Naive thymus-derived CD4-positive, alpha-beta T cell (primary cell): ENCODE data around the gene WWOX. TPM values are rescaled to one million over a fixed set of nuclear protein-coding genes. Genes with fewer than 3 reads are reported as not detected.
A peak's percentile ranks its signal among the peaks of the same experiment; 100 is the strongest.

ENCODE experiments used
- ATAC-seq: fragments of 150-1000 bp; cut with Tn5 transposase; 2 replicates; pipeline ENCODE4 v1.10.0; 2021; ENCODE audit warnings: mild to moderate bottlenecking, moderate library complexity
- CTCF ChIA-PET: fragments of 350-600 bp; sonication (Branson Sonifier 250); formaldehyde crosslinking; loops from one replicate; lab custom pipeline; 2021; ENCODE audit warnings: antibody characterized with exemption; lab: Charles Lee
- POLR2A ChIA-PET: fragments of 350-600 bp; sonication (Branson Sonifier 250); formaldehyde crosslinking; loops from one replicate; lab custom pipeline; 2021; ENCODE audit warnings: antibody characterized with exemption, inconsistent platforms; lab: Charles Lee
- DNase-seq, 9 donors: peaks; one replicate each; pipeline versions ENCODE4 v3.0.0 to v3.0.0-alpha.2; 2020 to 2022; ENCODE audit warnings: mixed read lengths in 1 of 9
- H3K27ac ChIP-seq: one replicate; pipeline ENCODE4 v1.7.0; 2013; ENCODE audit warnings: mild to moderate bottlenecking, low read depth, low read length, moderate library complexity
- H3K27me3 ChIP-seq, 2 donors: one replicate each; pipeline ENCODE4 v1.7.0; 2013; ENCODE audit warnings: low read length in 2 of 2, mild to moderate bottlenecking in 2 of 2, moderate library complexity in 2 of 2; ENCODE audit not compliant: control insufficient read depth in 2 of 2, insufficient read depth in 2 of 2
- H3K36me3 ChIP-seq, 3 experiments: 1 replicate in 2 of 3; 2 replicates in 1 of 3; pipeline ENCODE4 v1.7.0; 2013; ENCODE audit warnings: low read length in 3 of 3, mild to moderate bottlenecking in 3 of 3, moderate library complexity in 1 of 3; ENCODE audit not compliant: insufficient read depth in 3 of 3, control insufficient read depth in 2 of 3
- H3K4me1 ChIP-seq, 2 donors: one replicate each; pipeline ENCODE4 v1.7.0; 2013; ENCODE audit warnings: low read length in 2 of 2, mild to moderate bottlenecking in 2 of 2, moderate library complexity in 1 of 2; ENCODE audit not compliant: control insufficient read depth in 2 of 2, insufficient read depth in 2 of 2
- H3K4me3 ChIP-seq: 2 replicates; pipeline ENCODE4 v1.7.0; 2013; ENCODE audit warnings: mild to moderate bottlenecking, low read length
- H3K9me3 ChIP-seq, 3 experiments: 1 replicate in 2 of 3; 2 replicates in 1 of 3; pipeline ENCODE4 v1.7.0; 2013; ENCODE audit warnings: low read length in 3 of 3; ENCODE audit not compliant: control insufficient read depth in 2 of 3
- H3K27ac Mint-ChIP-seq, 9 donors: one replicate each; pipeline ENCODE4 v1.8.0; 2020 to 2022; ENCODE audit warnings: mixed read lengths in 9 of 9, mild to moderate bottlenecking in 8 of 9, moderate library complexity in 5 of 9, inconsistent platforms in 2 of 9
- H3K27me3 Mint-ChIP-seq, 5 donors: one replicate each; pipeline ENCODE4 v1.8.0; 2021 to 2022; ENCODE audit warnings: mixed read lengths in 5 of 5, mild to moderate bottlenecking in 1 of 5
- H3K36me3 Mint-ChIP-seq, 5 donors: one replicate each; pipeline ENCODE4 v1.8.0; 2020 to 2022; ENCODE audit warnings: mixed read lengths in 5 of 5, mild to moderate bottlenecking in 3 of 5, inconsistent platforms in 1 of 5
- H3K4me1 Mint-ChIP-seq, 7 donors: one replicate each; pipeline ENCODE4 v1.8.0; 2020 to 2022; ENCODE audit warnings: mixed read lengths in 7 of 7, mild to moderate bottlenecking in 3 of 7, inconsistent platforms in 1 of 7
- H3K4me3 Mint-ChIP-seq, 10 donors: one replicate each; pipeline ENCODE4 v1.8.0; 2020 to 2022; ENCODE audit warnings: mild to moderate bottlenecking in 10 of 10, mixed read lengths in 10 of 10, moderate library complexity in 6 of 10, inconsistent platforms in 2 of 10
- H3K9me3 Mint-ChIP-seq, 11 donors: one replicate each; pipeline ENCODE4 v1.8.0; 2020 to 2022; ENCODE audit warnings: mixed read lengths in 11 of 11, mild to moderate bottlenecking in 4 of 11, inconsistent platforms in 1 of 11, moderate library complexity in 1 of 11
- intact Hi-C, 2 donors: fragments of 100-400 bp; cut with micrococcal nuclease; formaldehyde crosslinking; loops; one replicate each; pipeline ENCODE4 v1.15.1; 2023
- polyA plus RNA-seq, 2 donors: library from polyadenylated mRNA; unstranded; fragments of 300-500 nt; fragmentation: Illumina TruSeq; gene quantifications; one replicate each; pipeline ENCODE4 v1.2.3, GENCODE V29; 2021
- total RNA-seq, 6 experiments: library from RNA in 5 of 6; stranded (reverse) in 5 of 6; gene quantifications; 1 replicate in 5 of 6; 2 replicates in 1 of 6; pipeline ENCODE4 v1.2.3 and lab custom pipeline; 2021 to 2026

Gene WWOX
- total and polyA plus RNA-seq, 7 experiments from 2014 or later, result 13.8 to 31.1 (median 20.8) TPM

DNA sequence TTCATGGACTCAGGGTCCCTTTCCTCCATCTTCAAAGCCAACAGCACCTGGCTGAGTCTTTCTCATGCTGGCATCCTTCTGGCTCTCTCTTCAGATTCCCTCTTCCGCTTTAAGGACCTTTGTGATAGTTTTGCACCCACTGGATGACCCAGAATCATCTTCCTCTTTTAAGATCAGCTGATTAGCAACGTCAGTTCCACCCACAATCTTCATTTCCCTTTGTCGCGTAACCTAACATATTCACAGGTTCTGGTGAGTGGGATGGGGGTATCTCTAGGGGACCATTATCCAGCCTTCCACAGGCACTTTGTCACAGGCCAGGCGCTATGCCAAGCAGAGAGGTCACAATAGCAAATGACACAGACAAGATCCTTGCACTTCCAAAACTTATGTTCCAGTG is 907.3 kb downstream of the WWOX start:
- H3K4me3 Mint-ChIP-seq, result no peak overlapping the region
- no peak overlapping the region for H3K27ac Mint-ChIP-seq
- H3K4me3 ChIP-seq, result no peak overlapping the region

DNA sequence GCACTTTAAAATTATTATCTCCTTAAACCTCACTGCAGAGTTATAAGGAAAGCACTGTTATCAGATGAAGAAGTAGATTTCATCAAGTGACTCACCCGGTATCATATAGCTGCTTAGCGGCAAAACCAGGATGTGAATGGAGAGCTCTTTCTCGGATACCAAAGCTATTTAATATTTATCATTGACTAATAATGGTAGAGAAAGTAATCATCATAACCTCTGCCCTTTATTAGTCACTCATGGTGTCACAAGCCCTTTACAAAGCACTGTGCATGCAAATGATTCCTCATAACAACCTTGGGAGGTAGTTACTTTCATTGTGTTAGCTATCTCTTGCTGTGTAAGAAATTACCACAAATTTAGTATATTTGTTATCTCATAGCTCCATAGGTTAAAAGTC is 908.2 kb downstream of the WWOX start:
- POLR2A ChIA-PET, result no interaction called here

More for the DNA sequence above, 907.3 kb downstream of the WWOX start:
- no peak for ATAC-seq
- Mint-ChIP-seq H3K4me1 (peaks cover 0 to 6% (median 0%) of the 10 kb centered on the region in 7 donors), H3K36me3 (peaks cover 0 to 3% (median 0%) of the 10 kb centered on the region in 5 donors), H3K27me3 (no peaks in the 10 kb centered on the region), H3K9me3 (peaks cover 0 to 7% (median 0%) of the 10 kb centered on the region in 11 donors)
- H3K9me3 ChIP-seq, result no peaks in the 10 kb centered on the region
- ChIA-PET CTCF (no interaction called here), POLR2A (no interaction called here)
- no peak overlapping the region for H3K27ac ChIP-seq
- no peaks in the 10 kb centered on the region for H3K36me3 ChIP-seq
- no peak for DNase-seq
- intact Hi-C loops, result no loop called here
- H3K4me1 ChIP-seq, result no peaks in the 10 kb centered on the region
- H3K27me3 ChIP-seq, result no peaks in the 10 kb centered on the region

DNA sequence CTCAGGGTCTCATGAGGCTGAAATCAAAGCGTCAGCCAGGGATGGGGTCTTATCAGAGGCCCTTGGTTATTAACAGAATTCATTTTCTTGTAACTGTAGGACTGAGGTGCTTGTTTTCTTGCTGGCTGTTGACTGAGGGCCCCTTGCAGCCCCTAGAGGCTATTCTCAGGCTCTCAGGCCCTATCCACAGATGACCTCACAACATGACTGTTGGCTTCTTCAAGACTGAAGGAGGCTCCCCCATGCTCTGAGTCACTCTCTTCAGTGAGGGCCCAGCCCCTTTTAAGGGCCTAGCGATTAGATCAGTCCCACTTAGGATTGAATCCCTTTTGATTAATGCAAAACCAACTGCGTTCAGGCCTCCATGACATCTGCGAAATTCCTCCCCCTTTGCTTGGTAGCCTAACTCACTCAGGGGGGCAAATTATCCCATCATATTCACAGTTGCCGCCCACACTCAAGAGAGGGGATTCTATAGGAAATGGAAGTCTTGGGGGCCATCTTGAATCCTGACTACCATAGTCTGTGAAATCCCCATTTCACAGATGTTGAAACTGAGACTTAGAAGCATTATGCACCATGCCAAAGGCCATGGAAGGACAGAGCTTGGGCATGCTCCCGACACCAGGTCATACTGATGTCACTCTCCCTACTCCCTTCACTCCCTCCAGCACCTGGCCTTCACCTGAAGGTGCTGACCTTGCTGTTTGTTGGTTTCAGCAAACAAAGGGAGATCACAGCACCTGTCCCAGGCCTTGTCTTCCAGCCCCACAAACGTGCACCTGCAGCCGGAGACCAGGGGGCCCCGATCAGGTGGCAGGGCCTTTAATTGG is 908.8 kb downstream of the WWOX start:
- CTCF ChIA-PET, result interaction anchor here (0.7 kb wide), 1 partner anchor 783 kb away, joined by 3 read pairs; no protein-coding TSS in a partner anchor
- no peaks in the 10 kb centered on the region for H3K27me3 ChIP-seq
- peaks cover 0 to 4% (median 0%) of the 10 kb centered on the region in 5 donors for H3K36me3 Mint-ChIP-seq
- intact Hi-C loops, result no loop called here
- no peak overlapping the region for H3K27ac ChIP-seq
- H3K27ac Mint-ChIP-seq, result no peak overlapping the region
- H3K9me3 ChIP-seq, result no peaks in the 10 kb centered on the region
- H3K4me3 ChIP-seq, result no peak overlapping the region
- H3K4me1 Mint-ChIP-seq, result peaks cover 0 to 7% (median 3%) of the 10 kb centered on the region in 7 donors
- H3K4me1 ChIP-seq, result no peaks in the 10 kb centered on the region
- DNase-seq, result no peak
- no peaks in the 10 kb centered on the region for H3K27me3 Mint-ChIP-seq
- no peak overlapping the region for H3K4me3 Mint-ChIP-seq
- POLR2A ChIA-PET, result no interaction called here
- H3K9me3 Mint-ChIP-seq, result peaks cover 0 to 5% (median 0%) of the 10 kb centered on the region in 11 donors
- ATAC-seq, result no peak
- H3K36me3 ChIP-seq, result no peaks in the 10 kb centered on the region

More for the DNA sequence above, 908.2 kb downstream of the WWOX start:
- Mint-ChIP-seq H3K27ac (no peak overlapping the region), H3K27me3 (no peaks in the 10 kb centered on the region), H3K4me1 (peaks cover 0 to 6% (median 0%) of the 10 kb centered on the region in 7 donors), H3K9me3 (peaks cover 0 to 7% (median 0%) of the 10 kb centered on the region in 11 donors), H3K36me3 (peaks cover 0 to 4% (median 0%) of the 10 kb centered on the region in 5 donors), H3K4me3 (no peak overlapping the region)
- Histone ChIP-seq H3K36me3 (no peaks in the 10 kb centered on the region), H3K27ac (no peak overlapping the region), H3K27me3 (no peaks in the 10 kb centered on the region), H3K9me3 (no peaks in the 10 kb centered on the region), H3K4me1 (no peaks in the 10 kb centered on the region), H3K4me3 (no peak overlapping the region)
- CTCF ChIA-PET, result no interaction called here
- DNase-seq (no peak), ATAC-seq (peak; percentile 32)
- intact Hi-C loops, result no loop called here

DNA sequence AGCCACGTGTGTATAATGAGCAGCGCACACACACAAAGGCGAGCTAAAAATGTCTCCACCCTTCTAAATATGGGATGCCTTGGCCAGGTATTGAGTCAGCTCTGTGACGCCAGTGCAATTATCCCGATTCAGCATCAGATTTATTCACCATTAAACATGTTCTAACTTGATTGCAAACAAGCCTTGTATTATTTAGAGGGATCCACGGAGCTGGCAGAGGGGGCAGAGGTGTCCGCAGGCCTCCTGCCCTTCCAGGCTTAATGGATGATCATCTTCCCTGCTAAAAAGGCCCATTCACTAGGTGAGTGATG is 909.4 kb downstream of the WWOX start:
- peaks cover 0 to 4% (median 0%) of the 10 kb centered on the region in 5 donors for H3K36me3 Mint-ChIP-seq
- intact Hi-C loops, result no loop called here
- ChIA-PET POLR2A (no interaction called here), CTCF (interaction anchor here (0.7 kb wide), 1 partner anchor 783 kb away, joined by 3 read pairs; no protein-coding TSS in a partner anchor)
- no peaks in the 10 kb centered on the region for H3K27me3 Mint-ChIP-seq
- Histone ChIP-seq H3K27me3 (no peaks in the 10 kb centered on the region), H3K4me3 (no peak overlapping the region), H3K36me3 (no peaks in the 10 kb centered on the region), H3K4me1 (no peaks in the 10 kb centered on the region), H3K27ac (no peak overlapping the region), H3K9me3 (no peaks in the 10 kb centered on the region)
- ATAC-seq (no peak), DNase-seq (no peak)
- H3K9me3 Mint-ChIP-seq, result peaks cover 0 to 5% (median 0%) of the 10 kb centered on the region in 11 donors
- no peak overlapping the region for H3K4me3 Mint-ChIP-seq
- H3K4me1 Mint-ChIP-seq, result peaks cover 0 to 9% (median 5%) of the 10 kb centered on the region in 7 donors
- H3K27ac Mint-ChIP-seq, result no peak overlapping the region

DNA sequence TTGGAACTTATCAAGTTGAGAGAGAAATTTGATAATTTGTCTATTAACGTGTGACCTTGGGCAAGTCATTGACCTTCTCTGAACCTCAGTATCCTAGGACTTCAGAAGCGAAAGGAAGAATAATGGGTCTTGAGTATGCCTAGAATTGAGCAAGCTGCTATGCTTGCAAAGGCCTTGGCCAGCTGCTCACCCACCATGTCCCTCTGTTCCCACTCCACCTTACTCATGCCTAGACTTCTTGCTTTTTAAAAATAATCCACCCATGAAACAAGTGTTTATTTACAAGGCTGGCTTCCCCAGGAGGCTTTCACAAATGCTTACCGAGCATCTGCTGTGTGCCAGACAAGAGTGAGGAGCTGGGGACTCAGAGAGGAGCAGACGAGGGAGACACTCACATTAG is 910.4 kb downstream of the WWOX start:
- H3K4me3 ChIP-seq, result no peak overlapping the region
- DNase-seq (no peak), ATAC-seq (no peak)
- no peaks in the 10 kb centered on the region for H3K36me3 ChIP-seq
- ChIA-PET CTCF (no interaction called here), POLR2A (no interaction called here)
- intact Hi-C loops, result no loop called here
- H3K9me3 ChIP-seq, result no peaks in the 10 kb centered on the region
- H3K27me3 Mint-ChIP-seq, result no peaks in the 10 kb centered on the region
- peaks cover 0 to 9% (median 5%) of the 10 kb centered on the region in 7 donors for H3K4me1 Mint-ChIP-seq
- H3K27ac Mint-ChIP-seq, result no peak overlapping the region
- H3K9me3 Mint-ChIP-seq, result peaks cover 0 to 4% (median 0%) of the 10 kb centered on the region in 11 donors
- H3K4me1 ChIP-seq, result no peaks in the 10 kb centered on the region
- H3K36me3 Mint-ChIP-seq, result peaks cover 0 to 4% (median 0%) of the 10 kb centered on the region in 5 donors
- H3K27me3 ChIP-seq, result no peaks in the 10 kb centered on the region
- H3K4me3 Mint-ChIP-seq, result no peak overlapping the region
- no peak overlapping the region for H3K27ac ChIP-seq

DNA sequence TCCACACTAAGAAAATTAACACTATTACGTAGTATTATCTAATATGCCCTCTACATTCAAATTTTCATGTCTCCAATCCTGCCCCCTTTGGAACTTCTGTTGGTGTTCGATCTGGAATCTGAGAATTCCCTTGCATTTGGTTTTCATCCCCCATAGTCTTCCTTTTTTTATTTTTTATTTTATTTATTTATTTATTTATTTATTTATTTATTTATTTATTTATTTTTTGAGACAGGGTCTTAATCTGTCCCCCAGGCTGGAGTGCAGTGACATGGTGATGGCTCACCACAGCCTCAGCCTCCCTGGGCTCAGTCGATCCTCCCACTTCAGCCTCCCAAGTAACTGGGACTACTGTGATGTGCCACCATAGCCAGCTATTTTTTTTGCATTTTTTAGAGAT is 911.8 kb downstream of the WWOX start:
- ATAC-seq, result no peak
- DNase-seq, result no peak
- no peaks in the 10 kb centered on the region for H3K4me1 ChIP-seq
- Mint-ChIP-seq H3K4me3 (no peak overlapping the region), H3K27me3 (no peaks in the 10 kb centered on the region), H3K27ac (no peak overlapping the region), H3K9me3 (peaks cover 0 to 4% (median 0%) of the 10 kb centered on the region in 11 donors), H3K4me1 (peaks cover 0 to 9% (median 5%) of the 10 kb centered on the region in 7 donors), H3K36me3 (peaks cover 0 to 5% (median 0%) of the 10 kb centered on the region in 5 donors)
- H3K9me3 ChIP-seq, result no peaks in the 10 kb centered on the region
- no peak overlapping the region for H3K4me3 ChIP-seq
- no peak overlapping the region for H3K27ac ChIP-seq
- H3K27me3 ChIP-seq, result no peaks in the 10 kb centered on the region
- POLR2A ChIA-PET, result no interaction called here
- intact Hi-C loops, result no loop called here
- no peaks in the 10 kb centered on the region for H3K36me3 ChIP-seq
- CTCF ChIA-PET, result no interaction called here
